Thyroid gland (tissue), 4 donors: Measurements from ENCODE around the gene PIGU. TPM values are rescaled to one million over a fixed set of nuclear protein-coding genes. Genes with fewer than 3 reads are reported as not detected.
A peak's percentile ranks its signal among the peaks of the same experiment; 100 is the strongest.

Experiments used
- DNase-seq, 2 donors: peaks; one replicate each; pipeline ENCODE4 v3.0.0-alpha.2; 2019
- H3K27ac ChIP-seq, 3 donors: fragments of 200-600 bp; sonication (generic); 1 replicate in 2 of 3; 2 replicates in 1 of 3; pipeline ENCODE4 v1.5.1; 2016 to 2019; ENCODE audit warnings: mild to moderate bottlenecking in 1 of 3, moderate library complexity in 1 of 3
- H3K27me3 ChIP-seq: fragments of 200-600 bp; sonication (generic); one replicate; pipeline ENCODE4 v1.5.1; 2019
- H3K36me3 ChIP-seq, 2 donors: fragments of 200-600 bp; sonication (generic); one replicate each; pipeline ENCODE4 v1.5.1; 2016 to 2019
- H3K4me1 ChIP-seq, 2 donors: fragments of 200-600 bp; sonication (generic); one replicate each; pipeline ENCODE4 v1.5.1; 2017 to 2019
- H3K4me3 ChIP-seq, 3 donors: fragments of 200-600 bp; sonication (generic); replicated peaks in 1 of 3; 1 replicate in 2 of 3; 2 replicates in 1 of 3; pipeline ENCODE4 v1.5.1; 2016; ENCODE audit warnings: mild to moderate bottlenecking in 1 of 3
- H3K9me3 ChIP-seq: fragments of 200-600 bp; sonication (generic); one replicate; pipeline ENCODE4 v1.5.1; 2017
- CTCF ChIP-seq, 6 experiments: fragments of 200-600 bp in 3 of 6; fragments of 450-650 bp in 3 of 6; sonication (generic) in 3 of 6; IDR thresholded peaks; one replicate each; pipeline ENCODE4 v1.5.1; 2016 to 2019; ENCODE audit warnings: antibody characterized with exemption in 6 of 6, mild to moderate bottlenecking in 2 of 6, inconsistent platforms in 1 of 6, moderate library complexity in 1 of 6
- POLR2A ChIP-seq, 2 donors: fragments of 450-650 bp; IDR thresholded peaks; one replicate each; pipeline ENCODE4 v1.6.1; 2017; ENCODE audit warnings: antibody characterized with exemption in 2 of 2, mild to moderate bottlenecking in 2 of 2, moderate library complexity in 1 of 2
- whole genome bisulfite sequencing, 2 donors: methylation state at CpG; one replicate each; pipeline ENCODE4 v1.1.5; 2017; 5-methylcytosine and 5-hydroxymethylcytosine counted together
- intact Hi-C: fragments of 100-400 bp; cut with DNase I; formaldehyde crosslinking; loops from one replicate; pipeline ENCODE4 v1.15.1; 2023
- total RNA-seq, 4 donors: library from RNA; depleted of rRNA; stranded (reverse); fragments of >200 nt; gene quantifications; one replicate each; pipeline ENCODE4 v1.2.3, GENCODE V29; 2016

The PIGU gene
- total RNA-seq, 4 donors from 2014 or later: 12.1 to 25.8 (median 18.0) TPM

- Histone ChIP-seq H3K27ac (peak overlapping the region; percentile 86 to 98 (median 97)), H3K9me3 (no peaks in the 10 kb centered on the region), H3K4me1 (peaks cover 24 to 46% of the 10 kb centered on the region in 2 donors), H3K4me3 (peak overlapping the region; percentile 66 to 80 (median 78)), H3K36me3 (no peaks in the 10 kb centered on the region), H3K27me3 (no peaks in the 10 kb centered on the region)
- intact Hi-C loops: loop anchor here (5.0 kb wide), 1 partner anchor 148 kb away; no protein-coding TSS in a partner anchor
- TF ChIP-seq CTCF (IDR thresholded peaks at IDR 0.05) (peak in 2 of 6 experiments; percentile 19 to 25), POLR2A (IDR thresholded peaks at IDR 0.05) (no peak)
- DNase-seq: peak; percentile 79 to 81
- 9 to 11% methylated on average over 26 to 33 of the region's 61 CpGs for WGBS, 2 donors
Observed at GRCh38 chr20:34709831-34710567, 33.1 kb upstream of the PIGU start.

- H3K4me3 ChIP-seq: peak overlapping the region; percentile 66 to 80 (median 78)
- peaks cover 27 to 50% of the 10 kb centered on the region in 2 donors for H3K4me1 ChIP-seq
- peak; percentile 79 to 86 for DNase-seq
- H3K27me3 ChIP-seq: no peaks in the 10 kb centered on the region
- H3K36me3 ChIP-seq: no peaks in the 10 kb centered on the region
- intact Hi-C loops: loop anchor here (5.0 kb wide), 1 partner anchor 147 kb away; no protein-coding TSS in a partner anchor
- WGBS, 2 donors: 1 to 3% methylated on average over 12 to 39 of the region's 64 CpGs
- TF ChIP-seq CTCF (IDR thresholded peaks at IDR 0.05) (no peak), POLR2A (IDR thresholded peaks at IDR 0.05) (peak in 1 of 2 donors; percentile 50)
- no peaks in the 10 kb centered on the region for H3K9me3 ChIP-seq
- peak overlapping the region; percentile 86 to 98 (median 97) for H3K27ac ChIP-seq
Observed at GRCh38 chr20:34709044-34709830, 32.3 kb upstream of the PIGU start.

- peak; percentile 43 for DNase-seq
- Histone ChIP-seq H3K4me3 (peak overlapping the region in 2 of 3 donors; percentile 66 to 78), H3K27ac (peak overlapping the region; percentile 86 to 98 (median 97)), H3K36me3 (no peaks in the 10 kb centered on the region), H3K27me3 (no peaks in the 10 kb centered on the region), H3K9me3 (no peaks in the 10 kb centered on the region), H3K4me1 (peaks cover 27 to 48% of the 10 kb centered on the region in 2 donors)
- TF ChIP-seq CTCF (IDR thresholded peaks at IDR 0.05): peak in 3 of 6 experiments; percentile 19 to 48 (median 38)
- TF ChIP-seq POLR2A (IDR thresholded peaks at IDR 0.05): no peak
- 6 to 14% methylated on average over 15 to 19 of the region's 22 CpGs for WGBS, 2 donors
- intact Hi-C loops: loop anchor here (5.0 kb wide), 1 partner anchor 146 kb away; no protein-coding TSS in a partner anchor
Observed at GRCh38 chr20:34708621-34709043, 31.7 kb upstream of the PIGU start.

- H3K4me1 ChIP-seq: peaks cover 27 to 44% of the 10 kb centered on the region in 2 donors
- H3K27me3 ChIP-seq: no peaks in the 10 kb centered on the region
- no peak for DNase-seq
- no peak overlapping the region for H3K4me3 ChIP-seq
- intact Hi-C loops: loop anchor here (5.0 kb wide), 1 partner anchor 145 kb away; no protein-coding TSS in a partner anchor
- TF ChIP-seq POLR2A (IDR thresholded peaks at IDR 0.05) (no peak), CTCF (IDR thresholded peaks at IDR 0.05) (no peak)
- 75% methylated on average over 3 of the region's 3 CpGs for WGBS, 2 donors
- no peaks in the 10 kb centered on the region for H3K9me3 ChIP-seq
- no peaks in the 10 kb centered on the region for H3K36me3 ChIP-seq
- H3K27ac ChIP-seq: peak overlapping the region in 1 of 3 donors; percentile 1
Observed at GRCh38 chr20:34706912-34707784, 30.3 kb upstream of the PIGU start.
